ENCODE measurements around the gene ARHGEF2. TPM values are rescaled to one million over a fixed set of nuclear protein-coding genes. Genes with fewer than 3 reads are reported as not detected.

ARHGEF2 gene
- total and polyA plus RNA-seq, 10 of the 15 experiments (the other 5 are each of a cell fraction or from before 2014, with no cell fraction given): 8.1 to 113 (median 69.9) TPM

DNA sequence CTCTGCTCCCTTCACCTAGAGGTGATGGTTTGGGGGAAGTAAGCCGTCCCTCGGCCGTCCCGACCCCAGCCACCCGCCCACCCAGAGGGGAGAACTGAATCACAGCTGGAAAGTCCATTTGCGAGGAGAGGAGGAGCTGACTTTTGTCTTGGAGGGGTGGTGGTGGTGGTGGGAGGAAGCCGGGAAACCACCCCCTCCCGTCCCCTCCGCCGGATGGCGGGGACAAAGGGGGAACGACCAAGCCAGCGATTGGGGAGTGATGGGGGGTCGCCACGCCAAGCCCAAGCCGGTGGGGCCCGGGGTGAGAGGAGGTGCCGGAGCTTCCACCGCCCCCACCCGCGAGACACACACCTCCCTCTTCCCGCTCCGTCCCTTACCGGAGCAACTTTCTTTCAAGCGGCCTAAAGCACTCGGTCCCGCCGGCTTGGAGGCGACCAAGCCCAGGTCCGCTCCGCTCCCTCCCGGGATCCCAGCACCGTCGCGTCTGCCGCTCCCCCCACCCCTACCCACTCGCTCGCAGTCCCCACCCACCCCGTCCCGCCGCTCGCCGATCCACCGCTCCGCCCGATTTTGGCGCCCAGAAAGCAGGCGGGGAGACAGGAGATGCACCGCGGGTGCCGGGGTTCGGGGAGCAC is 540 bp downstream of the ARHGEF2 start (continued):
- TF ChIP-seq MEF2A (IDR thresholded peaks at IDR 0.05; ENCODE audit: insufficient read depth, low read depth, low read length) (no peak), SMARCA5 (IDR thresholded peaks at IDR 0.05) (no peak), IKZF1 (conservative IDR thresholded peaks at IDR 0.05) (peak; percentile 66), TCF3 (IDR thresholded peaks at IDR 0.05; ENCODE audit: borderline replicate concordance, insufficient read depth, low read depth, low read length) (no peak), RAD51 (IDR thresholded peaks at IDR 0.05) (no peak), FOS (IDR thresholded peaks at IDR 0.05; ENCODE audit: borderline replicate concordance, extremely low read depth, insufficient read length) (no peak), SIX5 (IDR thresholded peaks at IDR 0.05; ENCODE audit: low read depth, low read length, severe bottlenecking) (no peak), SP1 (IDR thresholded peaks at IDR 0.05; ENCODE audit: low read depth, low read length) (no peak), HDAC6 (IDR thresholded peaks at IDR 0.05; ENCODE audit: unreplicated experiment) (no peak), POU2F2 (IDR thresholded peaks at IDR 0.05; ENCODE audit: borderline replicate concordance, low read depth, low read length) (peak; percentile 11; the same call in 1 of the 3 replicates), PAX8 (IDR thresholded peaks at IDR 0.05) (no peak), SMAD1 (IDR thresholded peaks at IDR 0.05; ENCODE audit: low read depth, partially characterized antibody) (no peak), DPF2 (IDR thresholded peaks at IDR 0.05) (0 out of 2 replicates have a peak, but pooled peaks have one; percentile 48), YY1 (IDR thresholded peaks at IDR 0.05; ENCODE audit: low read depth, low read length) (peak; percentile 44; the same call in 1 of the 2 replicates)
- TF ChIP-seq, protein P1, sequence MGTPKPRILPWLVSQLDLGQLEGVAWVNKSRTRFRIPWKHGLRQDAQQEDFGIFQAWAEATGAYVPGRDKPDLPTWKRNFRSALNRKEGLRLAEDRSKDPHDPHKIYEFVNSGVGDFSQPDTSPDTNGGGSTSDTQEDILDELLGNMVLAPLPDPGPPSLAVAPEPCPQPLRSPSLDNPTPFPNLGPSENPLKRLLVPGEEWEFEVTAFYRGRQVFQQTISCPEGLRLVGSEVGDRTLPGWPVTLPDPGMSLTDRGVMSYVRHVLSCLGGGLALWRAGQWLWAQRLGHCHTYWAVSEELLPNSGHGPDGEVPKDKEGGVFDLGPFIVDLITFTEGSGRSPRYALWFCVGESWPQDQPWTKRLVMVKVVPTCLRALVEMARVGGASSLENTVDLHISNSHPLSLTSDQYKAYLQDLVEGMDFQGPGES (IDR thresholded peaks at IDR 0.05): no peak
- TF ChIP-seq, protein P2, sequence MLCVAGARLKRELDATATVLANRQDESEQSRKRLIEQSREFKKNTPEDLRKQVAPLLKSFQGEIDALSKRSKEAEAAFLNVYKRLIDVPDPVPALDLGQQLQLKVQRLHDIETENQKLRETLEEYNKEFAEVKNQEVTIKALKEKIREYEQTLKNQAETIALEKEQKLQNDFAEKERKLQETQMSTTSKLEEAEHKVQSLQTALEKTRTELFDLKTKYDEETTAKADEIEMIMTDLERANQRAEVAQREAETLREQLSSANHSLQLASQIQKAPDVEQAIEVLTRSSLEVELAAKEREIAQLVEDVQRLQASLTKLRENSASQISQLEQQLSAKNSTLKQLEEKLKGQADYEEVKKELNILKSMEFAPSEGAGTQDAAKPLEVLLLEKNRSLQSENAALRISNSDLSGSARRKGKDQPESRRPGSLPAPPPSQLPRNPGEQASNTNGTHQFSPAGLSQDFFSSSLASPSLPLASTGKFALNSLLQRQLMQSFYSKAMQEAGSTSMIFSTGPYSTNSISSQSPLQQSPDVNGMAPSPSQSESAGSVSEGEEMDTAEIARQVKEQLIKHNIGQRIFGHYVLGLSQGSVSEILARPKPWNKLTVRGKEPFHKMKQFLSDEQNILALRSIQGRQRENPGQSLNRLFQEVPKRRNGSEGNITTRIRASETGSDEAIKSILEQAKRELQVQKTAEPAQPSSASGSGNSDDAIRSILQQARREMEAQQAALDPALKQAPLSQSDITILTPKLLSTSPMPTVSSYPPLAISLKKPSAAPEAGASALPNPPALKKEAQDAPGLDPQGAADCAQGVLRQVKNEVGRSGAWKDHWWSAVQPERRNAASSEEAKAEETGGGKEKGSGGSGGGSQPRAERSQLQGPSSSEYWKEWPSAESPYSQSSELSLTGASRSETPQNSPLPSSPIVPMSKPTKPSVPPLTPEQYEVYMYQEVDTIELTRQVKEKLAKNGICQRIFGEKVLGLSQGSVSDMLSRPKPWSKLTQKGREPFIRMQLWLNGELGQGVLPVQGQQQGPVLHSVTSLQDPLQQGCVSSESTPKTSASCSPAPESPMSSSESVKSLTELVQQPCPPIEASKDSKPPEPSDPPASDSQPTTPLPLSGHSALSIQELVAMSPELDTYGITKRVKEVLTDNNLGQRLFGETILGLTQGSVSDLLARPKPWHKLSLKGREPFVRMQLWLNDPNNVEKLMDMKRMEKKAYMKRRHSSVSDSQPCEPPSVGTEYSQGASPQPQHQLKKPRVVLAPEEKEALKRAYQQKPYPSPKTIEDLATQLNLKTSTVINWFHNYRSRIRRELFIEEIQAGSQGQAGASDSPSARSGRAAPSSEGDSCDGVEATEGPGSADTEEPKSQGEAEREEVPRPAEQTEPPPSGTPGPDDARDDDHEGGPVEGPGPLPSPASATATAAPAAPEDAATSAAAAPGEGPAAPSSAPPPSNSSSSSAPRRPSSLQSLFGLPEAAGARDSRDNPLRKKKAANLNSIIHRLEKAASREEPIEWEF (IDR thresholded peaks at IDR 0.05; ENCODE audit: insufficient replicate concordance, low read depth, low read length): no peak
- TF ChIP-seq, protein P3, sequence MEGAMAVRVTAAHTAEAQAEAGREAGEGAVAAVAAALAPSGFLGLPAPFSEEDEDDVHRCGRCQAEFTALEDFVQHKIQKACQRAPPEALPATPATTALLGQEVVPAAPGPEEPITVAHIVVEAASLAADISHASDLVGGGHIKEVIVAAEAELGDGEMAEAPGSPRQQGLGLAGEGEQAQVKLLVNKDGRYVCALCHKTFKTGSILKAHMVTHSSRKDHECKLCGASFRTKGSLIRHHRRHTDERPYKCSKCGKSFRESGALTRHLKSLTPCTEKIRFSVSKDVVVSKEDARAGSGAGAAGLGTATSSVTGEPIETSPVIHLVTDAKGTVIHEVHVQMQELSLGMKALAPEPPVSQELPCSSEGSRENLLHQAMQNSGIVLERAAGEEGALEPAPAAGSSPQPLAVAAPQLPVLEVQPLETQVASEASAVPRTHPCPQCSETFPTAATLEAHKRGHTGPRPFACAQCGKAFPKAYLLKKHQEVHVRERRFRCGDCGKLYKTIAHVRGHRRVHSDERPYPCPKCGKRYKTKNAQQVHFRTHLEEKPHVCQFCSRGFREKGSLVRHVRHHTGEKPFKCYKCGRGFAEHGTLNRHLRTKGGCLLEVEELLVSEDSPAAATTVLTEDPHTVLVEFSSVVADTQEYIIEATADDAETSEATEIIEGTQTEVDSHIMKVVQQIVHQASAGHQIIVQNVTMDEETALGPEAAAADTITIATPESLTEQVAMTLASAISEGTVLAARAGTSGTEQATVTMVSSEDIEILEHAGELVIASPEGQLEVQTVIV (IDR thresholded peaks at IDR 0.05; ENCODE audit: borderline replicate concordance, partially characterized antibody): no peak
- TF ChIP-seq, protein P4, sequence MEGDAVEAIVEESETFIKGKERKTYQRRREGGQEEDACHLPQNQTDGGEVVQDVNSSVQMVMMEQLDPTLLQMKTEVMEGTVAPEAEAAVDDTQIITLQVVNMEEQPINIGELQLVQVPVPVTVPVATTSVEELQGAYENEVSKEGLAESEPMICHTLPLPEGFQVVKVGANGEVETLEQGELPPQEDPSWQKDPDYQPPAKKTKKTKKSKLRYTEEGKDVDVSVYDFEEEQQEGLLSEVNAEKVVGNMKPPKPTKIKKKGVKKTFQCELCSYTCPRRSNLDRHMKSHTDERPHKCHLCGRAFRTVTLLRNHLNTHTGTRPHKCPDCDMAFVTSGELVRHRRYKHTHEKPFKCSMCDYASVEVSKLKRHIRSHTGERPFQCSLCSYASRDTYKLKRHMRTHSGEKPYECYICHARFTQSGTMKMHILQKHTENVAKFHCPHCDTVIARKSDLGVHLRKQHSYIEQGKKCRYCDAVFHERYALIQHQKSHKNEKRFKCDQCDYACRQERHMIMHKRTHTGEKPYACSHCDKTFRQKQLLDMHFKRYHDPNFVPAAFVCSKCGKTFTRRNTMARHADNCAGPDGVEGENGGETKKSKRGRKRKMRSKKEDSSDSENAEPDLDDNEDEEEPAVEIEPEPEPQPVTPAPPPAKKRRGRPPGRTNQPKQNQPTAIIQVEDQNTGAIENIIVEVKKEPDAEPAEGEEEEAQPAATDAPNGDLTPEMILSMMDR (IDR thresholded peaks at IDR 0.05 in 2 of 3, conservative IDR thresholded peaks at IDR 0.05 in 1 of 3; ENCODE audit: control insufficient read depth in 2 of 3, extremely low read depth in 1 of 3, insufficient read depth in 1 of 3, low read depth in 3 of 3, low read length in 3 of 3): no peak

Measured in GM12878 (cell line).